Measurements from ENCODE around the gene IL17RD. TPM values are rescaled to one million over a fixed set of nuclear protein-coding genes. Genes with fewer than 3 reads are reported as not detected.

The IL17RD gene
- total RNA-seq, 2 donors from 2014 or later = 47.1 to 71.3 TPM

- H3K36me3 Mint-ChIP-seq (ENCODE audit: low read depth) = peaks cover 74% of the 10 kb centered on the region
- Histone ChIP-seq H3K9ac (ENCODE audit: extremely low read depth, low read length, poor library complexity, severe bottlenecking) (no peak overlapping the region), H3K27me3 (ENCODE audit: control insufficient read depth, insufficient read depth, low read length, poor library complexity, severe bottlenecking) (no peaks in the 10 kb centered on the region), H3K4me3 (ENCODE audit: low read length) (no peak overlapping the region), H3K4me1 (ENCODE audit: control insufficient read depth, insufficient read depth, low read length) (peaks cover 13% of the 10 kb centered on the region), H3K27ac (ENCODE audit: low read depth, low read length) (no peak overlapping the region), H3K9me3 (ENCODE audit: control insufficient read depth, low read length) (no peaks in the 10 kb centered on the region), H3K36me3 (ENCODE audit: control insufficient read depth, insufficient read depth, low read length) (peaks cover 71% of the 10 kb centered on the region)
- H3K27ac Mint-ChIP-seq = peak overlapping the region; percentile 29
- TF ChIP-seq CTCF (conservative IDR thresholded peaks at IDR 0.05) = peak; percentile 71
- H3K9me3 Mint-ChIP-seq = no peaks in the 10 kb centered on the region
- no peak overlapping the region for H3K4me3 Mint-ChIP-seq
- 93 to 100% methylated on average over 2 to 5 of the region's 5 CpGs for WGBS, 2 experiments (ENCODE audit: insufficient coverage in 1 of 2, insufficient read length in 1 of 2)
- peak; percentile 75 for DNase-seq
- H3K4me1 Mint-ChIP-seq = peaks cover 28% of the 10 kb centered on the region
- no peaks in the 10 kb centered on the region for H3K27me3 Mint-ChIP-seq (ENCODE audit: insufficient read depth)
Measured at GRCh38 chr3:57112206-57112605, 52.9 kb downstream of the IL17RD start.

GRCh38 chr3:57110798-57111197, 54.4 kb downstream of the IL17RD start:
- Histone ChIP-seq H3K27me3 (ENCODE audit: control insufficient read depth, insufficient read depth, low read length, poor library complexity, severe bottlenecking) (no peaks in the 10 kb centered on the region), H3K4me3 (ENCODE audit: low read length) (no peak overlapping the region), H3K27ac (ENCODE audit: low read depth, low read length) (peak overlapping the region; percentile 9), H3K9me3 (ENCODE audit: control insufficient read depth, low read length) (no peaks in the 10 kb centered on the region), H3K36me3 (ENCODE audit: control insufficient read depth, insufficient read depth, low read length) (peaks cover 79% of the 10 kb centered on the region), H3K9ac (ENCODE audit: extremely low read depth, low read length, poor library complexity, severe bottlenecking) (no peak overlapping the region), H3K4me1 (ENCODE audit: control insufficient read depth, insufficient read depth, low read length) (peaks cover 15% of the 10 kb centered on the region)
- Mint-ChIP-seq H3K27me3 (ENCODE audit: insufficient read depth) (no peaks in the 10 kb centered on the region), H3K36me3 (ENCODE audit: low read depth) (peaks cover 81% of the 10 kb centered on the region), H3K27ac (peak overlapping the region; percentile 69), H3K9me3 (no peaks in the 10 kb centered on the region), H3K4me1 (peaks cover 29% of the 10 kb centered on the region), H3K4me3 (no peak overlapping the region)
- TF ChIP-seq CTCF (conservative IDR thresholded peaks at IDR 0.05) = no peak
- 90 to 91% methylated on average over 11 to 14 of the region's 14 CpGs for WGBS, 2 experiments (ENCODE audit: insufficient coverage in 1 of 2, insufficient read length in 1 of 2)
- DNase-seq = no peak

- 91 to 100% methylated on average over 3 to 4 of the region's 4 CpGs for WGBS, 2 experiments (ENCODE audit: insufficient coverage in 1 of 2, insufficient read length in 1 of 2)
- no peak for DNase-seq
- Histone ChIP-seq H3K27me3 (ENCODE audit: control insufficient read depth, insufficient read depth, low read length, poor library complexity, severe bottlenecking) (no peaks in the 10 kb centered on the region), H3K27ac (ENCODE audit: low read depth, low read length) (no peak overlapping the region), H3K9me3 (ENCODE audit: control insufficient read depth, low read length) (no peaks in the 10 kb centered on the region), H3K4me3 (ENCODE audit: low read length) (no peak overlapping the region), H3K9ac (ENCODE audit: extremely low read depth, low read length, poor library complexity, severe bottlenecking) (no peak overlapping the region), H3K36me3 (ENCODE audit: control insufficient read depth, insufficient read depth, low read length) (peaks cover 74% of the 10 kb centered on the region), H3K4me1 (ENCODE audit: control insufficient read depth, insufficient read depth, low read length) (peaks cover 17% of the 10 kb centered on the region)
- no peaks in the 10 kb centered on the region for H3K9me3 Mint-ChIP-seq
- peaks cover 27% of the 10 kb centered on the region for H3K4me1 Mint-ChIP-seq
- no peak overlapping the region for H3K4me3 Mint-ChIP-seq
- no peaks in the 10 kb centered on the region for H3K27me3 Mint-ChIP-seq (ENCODE audit: insufficient read depth)
- H3K36me3 Mint-ChIP-seq (ENCODE audit: low read depth) = peaks cover 81% of the 10 kb centered on the region
- TF ChIP-seq CTCF (conservative IDR thresholded peaks at IDR 0.05) = no peak
- peak overlapping the region; percentile 37 for H3K27ac Mint-ChIP-seq
Measured at GRCh38 chr3:57110214-57110613, 54.9 kb downstream of the IL17RD start.
